Transverse colon (tissue), 4 donors: Measurements from ENCODE around the gene GLI2. TPM values are rescaled to one million over a fixed set of nuclear protein-coding genes. Genes with fewer than 3 reads are reported as not detected.

Source experiments
- DNase-seq: peaks from one replicate; pipeline ENCODE4 v3.0.0-alpha.2; 2019
- H3K27ac ChIP-seq, 4 donors: fragments of 200-600 bp; sonication (generic); 2 replicates each; pipeline ENCODE4 v1.5.1; 2016 to 2018; ENCODE audit warnings: inconsistent platforms in 4 of 4
- H3K27me3 ChIP-seq: fragments of 200-600 bp; sonication (generic); 2 replicates; pipeline ENCODE4 v1.5.1; 2017; ENCODE audit warnings: inconsistent platforms
- H3K36me3 ChIP-seq, 4 donors: fragments of 200-600 bp; sonication (generic); 2 replicates each; pipeline ENCODE4 v1.5.1; 2017 to 2019; ENCODE audit warnings: inconsistent platforms in 4 of 4
- H3K4me1 ChIP-seq, 4 donors: fragments of 200-600 bp; sonication (generic); 2 replicates each; pipeline ENCODE4 v1.5.1; 2017 to 2020; ENCODE audit warnings: inconsistent platforms in 4 of 4
- H3K4me3 ChIP-seq, 4 donors: fragments of 200-600 bp; sonication (generic); 1 replicate in 1 of 4; 2 replicates in 3 of 4; pipeline versions ENCODE4 v1.5.1 to v1.6.1; 2017 to 2019; ENCODE audit warnings: inconsistent platforms in 4 of 4
- H3K9me3 ChIP-seq, 2 donors: fragments of 200-600 bp; sonication (generic); 2 replicates each; pipeline ENCODE4 v1.5.1; 2017 to 2019; ENCODE audit warnings: inconsistent platforms in 2 of 2
- EP300 ChIP-seq: sonication (generic); formaldehyde crosslinking; IDR thresholded peaks from one replicate; pipeline ENCODE4 v1.6.1; 2017; ENCODE audit warnings: antibody characterized with exemption, low read depth
- POLR2A ChIP-seq: fragments of 450-650 bp; IDR thresholded peaks from one replicate; pipeline ENCODE4 v1.6.1; 2016; ENCODE audit warnings: antibody characterized with exemption, mild to moderate bottlenecking, moderate library complexity
- POLR2AphosphoS5 ChIP-seq, 3 donors: sonication (generic); formaldehyde crosslinking; IDR thresholded peaks; one replicate each; pipeline ENCODE4 v1.6.1; 2016; ENCODE audit warnings: antibody characterized with exemption in 3 of 3
- WGBS, 2 donors: methylation state at CpG; one replicate each; pipeline ENCODE4 v1.1.5; 2018; ENCODE audit warnings: low coverage in 1 of 2; 5-methylcytosine and 5-hydroxymethylcytosine counted together
- in situ Hi-C, 4 donors: fragments of 200-750 bp; cut with MboI; loops; one replicate each; pipeline versions ENCODE4 v1.15.0 to v1.15.1; 2017; ENCODE audit warnings: low sequenced_read_pairs in 3 of 4, low pct_ligation_motif_present in 1 of 4, low pct_unique_long_range_greater_than_20kb in 1 of 4
- intact Hi-C: fragments of 100-400 bp; cut with DNase I; formaldehyde crosslinking; loops from one replicate; pipeline ENCODE4 v1.15.1; 2023; ENCODE audit warnings: low total_unique reads
- total RNA-seq, 4 donors: library from RNA; depleted of rRNA; stranded (reverse); fragments of >200 nt; gene quantifications; one replicate each; pipeline ENCODE4 v1.1.0, GENCODE V29; 2016
- TF ChIP-seq, protein P1 (sequence below), 5 experiments: fragments of 200-600 bp in 3 of 5; fragments of 450-650 bp in 2 of 5; sonication (generic) in 3 of 5; IDR thresholded peaks; 1 replicate in 2 of 5; 2 replicates in 3 of 5; pipeline ENCODE4 v1.5.1; 2016 to 2017; ENCODE audit warnings: antibody characterized with exemption in 5 of 5, inconsistent platforms in 3 of 5, mild to moderate bottlenecking in 2 of 5, moderate library complexity in 1 of 5

Gene GLI2
- total RNA-seq, 4 donors from 2014 or later = 1.1 to 15.1 (median 4.2) TPM

- WGBS, 2 donors = 94% methylated on average over 5 of the region's 5 CpGs; no CpG with 5 or more reads in 1 of the 2 donors
- intact Hi-C loops = no loop called here
- H3K27ac ChIP-seq = no peak overlapping the region
- no peak for TF ChIP-seq POLR2AphosphoS5 (IDR thresholded peaks at IDR 0.05)
- no peak for TF ChIP-seq POLR2A
- no peak for TF ChIP-seq EP300
- TF ChIP-seq, protein P1, sequence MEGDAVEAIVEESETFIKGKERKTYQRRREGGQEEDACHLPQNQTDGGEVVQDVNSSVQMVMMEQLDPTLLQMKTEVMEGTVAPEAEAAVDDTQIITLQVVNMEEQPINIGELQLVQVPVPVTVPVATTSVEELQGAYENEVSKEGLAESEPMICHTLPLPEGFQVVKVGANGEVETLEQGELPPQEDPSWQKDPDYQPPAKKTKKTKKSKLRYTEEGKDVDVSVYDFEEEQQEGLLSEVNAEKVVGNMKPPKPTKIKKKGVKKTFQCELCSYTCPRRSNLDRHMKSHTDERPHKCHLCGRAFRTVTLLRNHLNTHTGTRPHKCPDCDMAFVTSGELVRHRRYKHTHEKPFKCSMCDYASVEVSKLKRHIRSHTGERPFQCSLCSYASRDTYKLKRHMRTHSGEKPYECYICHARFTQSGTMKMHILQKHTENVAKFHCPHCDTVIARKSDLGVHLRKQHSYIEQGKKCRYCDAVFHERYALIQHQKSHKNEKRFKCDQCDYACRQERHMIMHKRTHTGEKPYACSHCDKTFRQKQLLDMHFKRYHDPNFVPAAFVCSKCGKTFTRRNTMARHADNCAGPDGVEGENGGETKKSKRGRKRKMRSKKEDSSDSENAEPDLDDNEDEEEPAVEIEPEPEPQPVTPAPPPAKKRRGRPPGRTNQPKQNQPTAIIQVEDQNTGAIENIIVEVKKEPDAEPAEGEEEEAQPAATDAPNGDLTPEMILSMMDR (IDR thresholded peaks at IDR 0.05) = no peak
- no peak for DNase-seq
- no peaks in the 10 kb centered on the region for H3K36me3 ChIP-seq
- H3K27me3 ChIP-seq = no peaks in the 10 kb centered on the region
- H3K4me1 ChIP-seq = peaks cover 0 to under 1% (median 0%) of the 10 kb centered on the region in 4 donors
- H3K4me3 ChIP-seq = no peak overlapping the region
- in situ Hi-C loops = no loop called here
- no peaks in the 10 kb centered on the region for H3K9me3 ChIP-seq
Measured at GRCh38 chr2:120777787-120778186, 42.1 kb downstream of the GLI2 start.

DNA sequence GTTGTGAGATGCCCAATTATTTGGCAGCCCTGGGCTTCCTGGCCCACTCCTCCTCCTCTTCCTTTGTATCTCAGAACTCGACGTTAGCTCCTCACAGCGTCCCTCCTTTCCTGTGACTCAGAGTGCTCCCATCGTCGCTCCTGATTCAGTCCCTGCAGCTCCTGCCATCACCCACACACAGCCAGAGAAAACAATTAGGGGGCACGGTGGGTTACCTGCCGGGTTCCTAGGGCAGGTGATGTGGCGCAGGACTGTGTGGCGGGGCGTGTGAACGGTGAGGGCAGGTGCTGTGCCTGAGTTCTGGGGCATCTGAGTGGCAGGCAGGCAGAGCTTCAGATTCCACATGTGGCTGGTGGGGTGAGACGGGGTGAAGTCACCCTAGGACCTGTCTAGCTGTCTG, 42.6 kb downstream of the GLI2 start:
- no peaks in the 10 kb centered on the region for H3K9me3 ChIP-seq
- TF ChIP-seq, protein P1 (IDR thresholded peaks at IDR 0.05) = no peak
- no peak for TF ChIP-seq EP300
- WGBS, 2 donors = 76% methylated on average over 12 of the region's 12 CpGs; no CpG with 5 or more reads in 1 of the 2 donors
- no peaks in the 10 kb centered on the region for H3K27me3 ChIP-seq
- peaks cover 2 to 5% (median 4%) of the 10 kb centered on the region in 4 donors for H3K4me1 ChIP-seq
- no peak overlapping the region for H3K27ac ChIP-seq
- DNase-seq = no peak
- H3K36me3 ChIP-seq = no peaks in the 10 kb centered on the region
- no peak overlapping the region for H3K4me3 ChIP-seq
- intact Hi-C loops = no loop called here
- in situ Hi-C loops = no loop called here

GRCh38 chr2:120779781-120780283, 44.2 kb downstream of the GLI2 start:
- no peaks in the 10 kb centered on the region for H3K9me3 ChIP-seq
- 50 to 55% methylated on average over 4 to 13 of the region's 13 CpGs for WGBS, 2 donors
- no peaks in the 10 kb centered on the region for H3K36me3 ChIP-seq
- peaks cover 5 to 9% (median 6%) of the 10 kb centered on the region in 4 donors for H3K4me1 ChIP-seq
- no peak overlapping the region for H3K27ac ChIP-seq
- TF ChIP-seq POLR2A (no peak), EP300 (no peak), POLR2AphosphoS5 (IDR thresholded peaks at IDR 0.05) (no peak)
- TF ChIP-seq, protein P1 (IDR thresholded peaks at IDR 0.05) = no peak
- no peak overlapping the region for H3K4me3 ChIP-seq
- in situ Hi-C loops (no loop called here), intact Hi-C loops (no loop called here)
- DNase-seq = no peak
- H3K27me3 ChIP-seq = no peaks in the 10 kb centered on the region

DNA sequence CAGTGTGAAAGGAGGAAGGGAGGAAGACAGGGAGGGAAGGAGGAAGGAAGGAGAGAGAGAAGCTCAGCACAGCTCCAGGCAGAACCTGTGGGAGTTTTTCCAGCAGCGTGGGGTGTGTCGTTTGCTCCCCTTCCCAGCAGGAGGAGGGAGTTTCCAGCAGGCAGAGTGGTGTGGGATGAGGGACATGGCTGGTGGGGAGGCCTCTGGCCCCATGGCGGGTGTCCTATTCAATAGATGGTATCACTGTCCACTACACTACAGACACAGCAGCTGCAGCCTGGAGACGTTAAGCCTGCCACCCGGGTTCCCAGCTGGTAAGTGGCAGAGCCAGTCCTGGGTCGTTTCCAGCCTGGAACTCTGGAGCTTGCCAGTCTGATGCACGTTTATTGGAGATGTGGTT, 44.7 kb downstream of the GLI2 start:
- Histone ChIP-seq H3K4me1 (peaks cover 5 to 9% (median 6%) of the 10 kb centered on the region in 4 donors), H3K36me3 (no peaks in the 10 kb centered on the region), H3K27me3 (no peaks in the 10 kb centered on the region), H3K4me3 (no peak overlapping the region), H3K27ac (no peak overlapping the region), H3K9me3 (no peaks in the 10 kb centered on the region)
- intact Hi-C loops = no loop called here
- WGBS, 2 donors = 43% methylated on average over 7 of the region's 7 CpGs; no CpG with 5 or more reads in 1 of the 2 donors
- in situ Hi-C loops = no loop called here
- no peak for DNase-seq
- TF ChIP-seq EP300 = no peak
- TF ChIP-seq POLR2AphosphoS5 (IDR thresholded peaks at IDR 0.05) = no peak
- no peak for TF ChIP-seq POLR2A
- TF ChIP-seq, protein P1 (IDR thresholded peaks at IDR 0.05) = no peak
